Measurements from ENCODE around the gene CEND1. TPM values are rescaled to one million over a fixed set of nuclear protein-coding genes. Genes with fewer than 3 reads are reported as not detected.

Gene CEND1
- total RNA-seq, 1 experiment from 2014 or later = 0.81 TPM

GRCh38 chr11:801097-801780, 11.3 kb upstream of the CEND1 start:
- no peak overlapping the region for H2AFZ ChIP-seq (ENCODE audit: low read length)
- no peak overlapping the region for H3K27ac ChIP-seq (ENCODE audit: insufficient read length, low read depth, low read length)
- H4K5ac ChIP-seq (ENCODE audit: insufficient read length, low read depth, low read length) = no peak overlapping the region
- TF ChIP-seq, protein P1, sequence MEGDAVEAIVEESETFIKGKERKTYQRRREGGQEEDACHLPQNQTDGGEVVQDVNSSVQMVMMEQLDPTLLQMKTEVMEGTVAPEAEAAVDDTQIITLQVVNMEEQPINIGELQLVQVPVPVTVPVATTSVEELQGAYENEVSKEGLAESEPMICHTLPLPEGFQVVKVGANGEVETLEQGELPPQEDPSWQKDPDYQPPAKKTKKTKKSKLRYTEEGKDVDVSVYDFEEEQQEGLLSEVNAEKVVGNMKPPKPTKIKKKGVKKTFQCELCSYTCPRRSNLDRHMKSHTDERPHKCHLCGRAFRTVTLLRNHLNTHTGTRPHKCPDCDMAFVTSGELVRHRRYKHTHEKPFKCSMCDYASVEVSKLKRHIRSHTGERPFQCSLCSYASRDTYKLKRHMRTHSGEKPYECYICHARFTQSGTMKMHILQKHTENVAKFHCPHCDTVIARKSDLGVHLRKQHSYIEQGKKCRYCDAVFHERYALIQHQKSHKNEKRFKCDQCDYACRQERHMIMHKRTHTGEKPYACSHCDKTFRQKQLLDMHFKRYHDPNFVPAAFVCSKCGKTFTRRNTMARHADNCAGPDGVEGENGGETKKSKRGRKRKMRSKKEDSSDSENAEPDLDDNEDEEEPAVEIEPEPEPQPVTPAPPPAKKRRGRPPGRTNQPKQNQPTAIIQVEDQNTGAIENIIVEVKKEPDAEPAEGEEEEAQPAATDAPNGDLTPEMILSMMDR (conservative IDR thresholded peaks at IDR 0.05) = no peak
- H2BK20ac ChIP-seq (ENCODE audit: low read depth, low read length, poor library complexity, severe bottlenecking) = no peak overlapping the region
- no peak overlapping the region for H4K91ac ChIP-seq (ENCODE audit: insufficient read length, low read depth, low read length)
- H3K79me2 ChIP-seq (ENCODE audit: insufficient read depth, low read length) = no peaks in the 10 kb centered on the region
- no peak overlapping the region for H2AK5ac ChIP-seq (ENCODE audit: insufficient read length, low read length)
- Mint-ChIP-seq H3K36me3 (ENCODE audit: insufficient read depth in 1 of 3, low read depth in 3 of 3) (peaks cover 0 to 8% (median 8%) of the 10 kb centered on the region in 3 experiments; a peak in 4 of 7 replicates), H3K27ac (no peak overlapping the region), H3K27me3 (ENCODE audit: low read depth) (no peaks in the 10 kb centered on the region), H3K4me1 (peaks cover 13 to 18% of the 10 kb centered on the region in 2 experiments), H3K9me3 (no peaks in the 10 kb centered on the region), H3K4me3 (no peak overlapping the region; a peak in 1 of 5 replicates)
- H3K27me3 ChIP-seq (ENCODE audit: insufficient read depth, low read length) = no peaks in the 10 kb centered on the region
- H2BK5ac ChIP-seq (ENCODE audit: insufficient read length, low read length) = no peak overlapping the region
- H2BK15ac ChIP-seq (ENCODE audit: low read depth, low read length) = no peak overlapping the region
- WGBS (ENCODE audit: extremely low coverage, insufficient read length, low lambda C conversion rate) = no CpG with 5 or more reads among the region's 20 CpGs
- no peaks in the 10 kb centered on the region for H3K79me1 ChIP-seq (ENCODE audit: insufficient read depth, low read depth, low read length, poor library complexity, severe bottlenecking)
- H4K8ac ChIP-seq (replicated peaks; ENCODE audit: insufficient read length, low read depth, low read length) = no peak overlapping the region
- no peak overlapping the region for H2BK120ac ChIP-seq (ENCODE audit: low read depth, low read length, poor library complexity, severe bottlenecking)
- no peak overlapping the region for H3K9ac ChIP-seq (ENCODE audit: extremely low read depth, insufficient read length, low read length)
- no peak for DNase-seq
- H3T11ph ChIP-seq (ENCODE audit: low read length) = no peak overlapping the region
- no peak overlapping the region for H3K18ac ChIP-seq (ENCODE audit: insufficient read length, low read depth, low read length)
- peaks cover 16% of the 10 kb centered on the region for H3K23me2 ChIP-seq (ENCODE audit: insufficient read length, low read depth, low read length, poor library complexity, severe bottlenecking)
- H3K4me1 ChIP-seq (ENCODE audit: insufficient read depth, low read length) = no peaks in the 10 kb centered on the region; the same call in 1 of the 2 replicates
- peaks cover 2% of the 10 kb centered on the region for H4K20me1 ChIP-seq (ENCODE audit: control insufficient read depth, insufficient read depth, insufficient read length)
- no peak overlapping the region for H3K23ac ChIP-seq (ENCODE audit: insufficient read length, low read depth, low read length)
- H3K4ac ChIP-seq (ENCODE audit: low read depth, low read length) = no peak overlapping the region
- H2BK12ac ChIP-seq (ENCODE audit: insufficient read length, low read depth, low read length) = no peak overlapping the region
- no peaks in the 10 kb centered on the region for H3K9me3 ChIP-seq (ENCODE audit: control insufficient read depth, low read depth, low read length)
- no peak overlapping the region for H3K56ac ChIP-seq (ENCODE audit: insufficient read length, low read depth, low read length)
- no peak overlapping the region for H3K4me2 ChIP-seq (ENCODE audit: insufficient read depth, insufficient read length, low read length)
- H3K14ac ChIP-seq (ENCODE audit: insufficient read depth, low read length) = no peak overlapping the region

All from H9 (cell line).